ENCODE data around the gene TMEM139. TPM values are rescaled to one million over a fixed set of nuclear protein-coding genes. Genes with fewer than 3 reads are reported as not detected.

The TMEM139 gene
- total RNA-seq, 1 experiment from 2014 or later, result not detected

DNA sequence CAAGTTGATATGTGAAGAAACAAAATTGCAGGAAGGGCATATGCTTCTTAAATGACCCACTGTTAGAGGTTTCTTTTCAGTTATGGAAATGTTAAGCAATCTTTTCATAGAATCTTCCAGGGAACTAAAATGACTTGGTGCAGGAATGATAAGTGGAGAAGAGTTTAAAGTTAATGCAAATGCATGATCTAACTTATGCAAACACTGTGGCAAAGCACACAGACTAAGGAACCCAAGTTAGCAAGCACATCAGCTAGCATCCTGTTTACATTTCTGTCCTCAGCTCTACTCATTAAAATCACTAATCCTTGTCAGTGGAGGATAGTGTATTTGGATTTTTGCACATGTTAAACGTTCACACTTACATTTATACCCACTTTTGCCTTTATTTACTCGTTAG, 40.5 kb downstream of the TMEM139 start:
- H3K27me3 ChIP-seq (replicated peaks; ENCODE audit: insufficient read depth, low read depth, low read length, poor library complexity), result no peaks in the 10 kb centered on the region
- H3K4me1 ChIP-seq (ENCODE audit: insufficient read depth, low read length, poor library complexity, severe bottlenecking), result no peaks in the 10 kb centered on the region
- TF ChIP-seq, protein P1, sequence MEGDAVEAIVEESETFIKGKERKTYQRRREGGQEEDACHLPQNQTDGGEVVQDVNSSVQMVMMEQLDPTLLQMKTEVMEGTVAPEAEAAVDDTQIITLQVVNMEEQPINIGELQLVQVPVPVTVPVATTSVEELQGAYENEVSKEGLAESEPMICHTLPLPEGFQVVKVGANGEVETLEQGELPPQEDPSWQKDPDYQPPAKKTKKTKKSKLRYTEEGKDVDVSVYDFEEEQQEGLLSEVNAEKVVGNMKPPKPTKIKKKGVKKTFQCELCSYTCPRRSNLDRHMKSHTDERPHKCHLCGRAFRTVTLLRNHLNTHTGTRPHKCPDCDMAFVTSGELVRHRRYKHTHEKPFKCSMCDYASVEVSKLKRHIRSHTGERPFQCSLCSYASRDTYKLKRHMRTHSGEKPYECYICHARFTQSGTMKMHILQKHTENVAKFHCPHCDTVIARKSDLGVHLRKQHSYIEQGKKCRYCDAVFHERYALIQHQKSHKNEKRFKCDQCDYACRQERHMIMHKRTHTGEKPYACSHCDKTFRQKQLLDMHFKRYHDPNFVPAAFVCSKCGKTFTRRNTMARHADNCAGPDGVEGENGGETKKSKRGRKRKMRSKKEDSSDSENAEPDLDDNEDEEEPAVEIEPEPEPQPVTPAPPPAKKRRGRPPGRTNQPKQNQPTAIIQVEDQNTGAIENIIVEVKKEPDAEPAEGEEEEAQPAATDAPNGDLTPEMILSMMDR (conservative IDR thresholded peaks at IDR 0.05; ENCODE audit: low read depth, low read length), result no peak
- TF ChIP-seq EZH2 (IDR thresholded peaks at IDR 0.05; ENCODE audit: borderline replicate concordance, low read depth, low read length, poor library complexity, severe bottlenecking), result no peak
- no peak overlapping the region for H3K4me3 ChIP-seq (ENCODE audit: low read depth, low read length, poor library complexity, severe bottlenecking)
- DNase-seq (ENCODE audit: low spot score), result no peak
- BruUV-seq (replicated peaks), result no TSS peak
- ChIA-PET CTCF (interaction anchor here (0.6 kb wide), 1 partner anchor 16 kb away, joined by 9 read pairs; no protein-coding TSS in a partner anchor), POLR2A (ENCODE audit: low non-redundant PET) (no interaction called here)
- H3K9me3 ChIP-seq (ENCODE audit: low read depth, low read length, poor library complexity, severe bottlenecking), result no peaks in the 10 kb centered on the region
- H3K36me3 ChIP-seq (ENCODE audit: insufficient read depth, low read length, poor library complexity, severe bottlenecking), result no peaks in the 10 kb centered on the region
- no peak overlapping the region for H3K27ac ChIP-seq (ENCODE audit: low read depth, low read length, poor library complexity, severe bottlenecking)
- intact Hi-C loops (cut with micrococcal nuclease; ENCODE audit: unreplicated experiment), result no loop called here

DNA sequence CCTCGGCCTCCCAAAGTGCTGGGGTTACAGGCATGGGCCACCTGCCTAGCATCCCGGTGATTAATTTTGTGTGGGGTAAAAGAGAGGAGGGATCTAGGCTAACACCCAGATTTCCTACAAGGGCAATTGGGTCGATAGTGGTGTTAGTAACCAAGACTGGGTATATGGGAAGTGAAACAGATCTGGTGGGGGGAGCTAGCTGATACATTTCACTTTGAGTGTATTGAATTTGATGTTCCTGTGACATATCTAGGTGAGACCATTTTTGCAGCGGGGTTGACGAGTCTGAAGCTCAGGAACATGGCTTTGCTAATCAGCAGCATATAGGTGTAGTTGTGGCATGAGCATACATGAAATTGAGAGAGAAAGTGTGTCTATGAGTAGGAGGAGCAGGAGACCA, 43.1 kb downstream of the TMEM139 start:
- Histone ChIP-seq H3K4me1 (ENCODE audit: insufficient read depth, low read length, poor library complexity, severe bottlenecking) (no peaks in the 10 kb centered on the region), H3K9me3 (ENCODE audit: low read depth, low read length, poor library complexity, severe bottlenecking) (no peaks in the 10 kb centered on the region), H3K27ac (ENCODE audit: low read depth, low read length, poor library complexity, severe bottlenecking) (no peak overlapping the region), H3K4me3 (ENCODE audit: low read depth, low read length, poor library complexity, severe bottlenecking) (no peak overlapping the region), H3K36me3 (ENCODE audit: insufficient read depth, low read length, poor library complexity, severe bottlenecking) (no peaks in the 10 kb centered on the region), H3K27me3 (replicated peaks; ENCODE audit: insufficient read depth, low read depth, low read length, poor library complexity) (no peaks in the 10 kb centered on the region)
- DNase-seq (ENCODE audit: low spot score), result no peak
- intact Hi-C loops (cut with micrococcal nuclease; ENCODE audit: unreplicated experiment), result no loop called here
- ChIA-PET POLR2A (ENCODE audit: low non-redundant PET) (no interaction called here), CTCF (no interaction called here)
- BruUV-seq (replicated peaks), result no TSS peak
- no peak for TF ChIP-seq EZH2 (IDR thresholded peaks at IDR 0.05; ENCODE audit: borderline replicate concordance, low read depth, low read length, poor library complexity, severe bottlenecking)
- TF ChIP-seq, protein P1 (conservative IDR thresholded peaks at IDR 0.05; ENCODE audit: low read depth, low read length), result no peak

DNA sequence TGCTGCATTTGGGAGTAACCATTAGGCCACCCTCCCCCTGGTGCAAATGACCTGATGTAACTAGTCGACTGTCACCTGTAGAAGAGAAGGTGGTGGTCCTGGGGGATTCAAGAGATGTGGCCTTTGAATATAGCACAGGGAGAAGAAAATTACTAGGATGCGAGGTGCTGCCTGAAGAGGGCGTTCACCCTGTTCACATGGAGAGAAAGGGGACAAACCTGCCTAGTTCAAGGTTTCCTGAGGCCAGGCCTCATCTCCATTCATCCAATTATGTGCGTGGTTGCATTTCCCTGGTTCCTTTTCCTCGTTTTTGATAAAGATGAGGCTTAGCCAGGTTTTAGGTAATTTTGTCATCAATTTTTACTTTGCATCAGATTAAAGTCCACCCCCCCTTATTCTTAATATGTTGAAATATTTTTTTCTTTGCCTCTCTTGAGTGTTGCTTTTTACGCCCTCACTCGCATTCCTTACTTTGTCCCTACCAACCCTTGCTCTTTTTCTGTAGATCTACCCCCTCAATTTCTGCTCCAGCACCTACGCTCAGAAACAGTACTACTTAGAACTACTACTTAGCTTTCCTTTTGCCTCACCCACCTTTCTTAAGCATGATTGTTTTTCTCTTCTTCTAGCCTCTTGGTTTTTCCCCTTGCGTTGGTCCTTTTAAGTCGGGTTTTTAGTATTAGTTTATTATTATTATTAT, 44.9 kb downstream of the TMEM139 start:
- Histone ChIP-seq H3K9me3 (ENCODE audit: low read depth, low read length, poor library complexity, severe bottlenecking) (no peaks in the 10 kb centered on the region), H3K27ac (ENCODE audit: low read depth, low read length, poor library complexity, severe bottlenecking) (no peak overlapping the region), H3K4me3 (ENCODE audit: low read depth, low read length, poor library complexity, severe bottlenecking) (no peak overlapping the region), H3K4me1 (ENCODE audit: insufficient read depth, low read length, poor library complexity, severe bottlenecking) (no peaks in the 10 kb centered on the region), H3K36me3 (ENCODE audit: insufficient read depth, low read length, poor library complexity, severe bottlenecking) (no peaks in the 10 kb centered on the region), H3K27me3 (replicated peaks; ENCODE audit: insufficient read depth, low read depth, low read length, poor library complexity) (no peaks in the 10 kb centered on the region)
- no TSS peak for BruUV-seq (replicated peaks)
- DNase-seq (ENCODE audit: low spot score), result no peak
- ChIA-PET POLR2A (ENCODE audit: low non-redundant PET) (no interaction called here), CTCF (no interaction called here)
- TF ChIP-seq EZH2 (IDR thresholded peaks at IDR 0.05; ENCODE audit: borderline replicate concordance, low read depth, low read length, poor library complexity, severe bottlenecking), result no peak
- TF ChIP-seq, protein P1 (conservative IDR thresholded peaks at IDR 0.05; ENCODE audit: low read depth, low read length), result 0 out of 2 replicates have a peak, but pooled peaks have one; percentile 25
- intact Hi-C loops (cut with micrococcal nuclease; ENCODE audit: unreplicated experiment), result no loop called here

Data from A673 (cell line).